Loucy (cell line): Measurements from ENCODE around the gene TENM4.

Experiments
- EZH2phosphoT487 ChIP-seq: fragments of 200-600 bp; IDR thresholded peaks from 2 replicates; pipeline ENCODE4 v1.6.1; 2018; ENCODE audit warnings: antibody characterized with exemption, mild to moderate bottlenecking, moderate library complexity, borderline replicate concordance
- TF ChIP-seq, protein P1 (sequence below): fragments of 200-600 bp; sonication (generic); conservative IDR thresholded peaks from 2 replicates; pipeline ENCODE4 v1.5.1; 2014; ENCODE audit warnings: mild to moderate bottlenecking, antibody characterized with exemption, low read length

DNA sequence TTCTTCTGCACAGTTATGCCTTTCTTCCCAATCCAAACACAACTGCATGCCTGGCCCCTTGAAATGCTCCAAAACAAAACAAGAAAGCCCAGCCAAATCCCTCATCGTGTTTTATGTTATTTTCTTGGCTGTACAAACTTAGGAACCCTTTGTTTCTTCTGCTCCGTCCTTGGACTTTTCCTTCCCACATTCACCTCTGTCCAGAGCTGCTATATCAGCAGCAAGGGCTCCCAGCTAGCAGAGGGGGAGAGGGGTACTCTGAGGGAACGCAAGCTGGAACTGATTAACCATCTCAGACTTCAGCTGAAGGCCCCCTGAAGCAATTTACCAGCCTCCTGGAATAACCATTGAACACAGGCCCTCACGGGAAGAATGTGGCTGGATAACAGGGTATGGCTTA is 214.7 kb downstream of the TENM4 start:
- TF ChIP-seq, protein P1, sequence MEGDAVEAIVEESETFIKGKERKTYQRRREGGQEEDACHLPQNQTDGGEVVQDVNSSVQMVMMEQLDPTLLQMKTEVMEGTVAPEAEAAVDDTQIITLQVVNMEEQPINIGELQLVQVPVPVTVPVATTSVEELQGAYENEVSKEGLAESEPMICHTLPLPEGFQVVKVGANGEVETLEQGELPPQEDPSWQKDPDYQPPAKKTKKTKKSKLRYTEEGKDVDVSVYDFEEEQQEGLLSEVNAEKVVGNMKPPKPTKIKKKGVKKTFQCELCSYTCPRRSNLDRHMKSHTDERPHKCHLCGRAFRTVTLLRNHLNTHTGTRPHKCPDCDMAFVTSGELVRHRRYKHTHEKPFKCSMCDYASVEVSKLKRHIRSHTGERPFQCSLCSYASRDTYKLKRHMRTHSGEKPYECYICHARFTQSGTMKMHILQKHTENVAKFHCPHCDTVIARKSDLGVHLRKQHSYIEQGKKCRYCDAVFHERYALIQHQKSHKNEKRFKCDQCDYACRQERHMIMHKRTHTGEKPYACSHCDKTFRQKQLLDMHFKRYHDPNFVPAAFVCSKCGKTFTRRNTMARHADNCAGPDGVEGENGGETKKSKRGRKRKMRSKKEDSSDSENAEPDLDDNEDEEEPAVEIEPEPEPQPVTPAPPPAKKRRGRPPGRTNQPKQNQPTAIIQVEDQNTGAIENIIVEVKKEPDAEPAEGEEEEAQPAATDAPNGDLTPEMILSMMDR, result no peak
- no peak for TF ChIP-seq EZH2phosphoT487
